AG04449 (cell line): ENCODE measurements around the gene PTGIS.

Experiments
- CTCF ChIA-PET: fragments of 350-600 bp; formaldehyde crosslinking; extraction: SDS; loops from one replicate; lab custom pipeline; 2021; ENCODE audit warnings: antibody characterized with exemption; lab: Yijun Ruan, JAX
- POLR2A ChIA-PET: fragments of 400-600, 350-600 bp; formaldehyde crosslinking; extraction: SDS; loops from one replicate; lab custom pipeline; 2020; ENCODE audit warnings: antibody characterized with exemption, inconsistent platforms; lab: Yijun Ruan, JAX
- DNase-seq: peaks from one replicate; pipeline ENCODE4 v3.0.0-alpha.2; 2010; ENCODE audit warnings: low read depth, low spot score
- H3K4me3 ChIP-seq: 2 replicates; pipeline ENCODE4 v1.5.1; 2011; ENCODE audit warnings: low read depth, mild to moderate bottlenecking, control low read depth, low read length
- TF ChIP-seq, protein P1 (sequence below): IDR thresholded peaks from one replicate; pipeline ENCODE4 v1.5.1; 2011; ENCODE audit warnings: mild to moderate bottlenecking, moderate library complexity, low read length, control low read depth, inconsistent platforms; ENCODE audit not compliant: insufficient read depth; ENCODE audit errors: missing control alignments

Gene PTGIS

DNA sequence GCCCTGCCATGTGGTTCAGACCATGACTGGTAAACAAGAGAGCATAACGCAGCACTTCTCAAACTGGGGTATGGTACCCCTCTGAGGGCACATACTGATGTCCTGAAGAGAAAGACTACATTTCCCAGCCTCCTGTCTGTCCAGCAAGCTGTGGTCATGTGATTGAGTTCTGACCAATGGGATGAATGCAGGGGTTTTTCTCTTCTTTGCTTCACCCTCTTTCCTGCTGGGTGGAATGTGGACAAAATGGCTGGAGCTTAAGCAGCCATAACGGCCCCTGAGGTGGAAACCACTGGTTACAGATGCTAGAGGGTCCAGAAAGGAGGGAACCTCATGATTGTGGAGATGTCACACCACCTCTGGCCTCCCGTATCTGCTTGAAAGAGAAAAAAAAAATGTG is 66.0 kb downstream of the PTGIS start:
- POLR2A ChIA-PET, result no interaction called here
- no peak for DNase-seq
- CTCF ChIA-PET, result interaction anchor here (1.0 to 16.3 kb wide), 3 partner anchors 18 to 170 kb away, joined by 4 to 132 read pairs (median 6); partner anchors contain the start of gene KCNB1
- TF ChIP-seq, protein P1, sequence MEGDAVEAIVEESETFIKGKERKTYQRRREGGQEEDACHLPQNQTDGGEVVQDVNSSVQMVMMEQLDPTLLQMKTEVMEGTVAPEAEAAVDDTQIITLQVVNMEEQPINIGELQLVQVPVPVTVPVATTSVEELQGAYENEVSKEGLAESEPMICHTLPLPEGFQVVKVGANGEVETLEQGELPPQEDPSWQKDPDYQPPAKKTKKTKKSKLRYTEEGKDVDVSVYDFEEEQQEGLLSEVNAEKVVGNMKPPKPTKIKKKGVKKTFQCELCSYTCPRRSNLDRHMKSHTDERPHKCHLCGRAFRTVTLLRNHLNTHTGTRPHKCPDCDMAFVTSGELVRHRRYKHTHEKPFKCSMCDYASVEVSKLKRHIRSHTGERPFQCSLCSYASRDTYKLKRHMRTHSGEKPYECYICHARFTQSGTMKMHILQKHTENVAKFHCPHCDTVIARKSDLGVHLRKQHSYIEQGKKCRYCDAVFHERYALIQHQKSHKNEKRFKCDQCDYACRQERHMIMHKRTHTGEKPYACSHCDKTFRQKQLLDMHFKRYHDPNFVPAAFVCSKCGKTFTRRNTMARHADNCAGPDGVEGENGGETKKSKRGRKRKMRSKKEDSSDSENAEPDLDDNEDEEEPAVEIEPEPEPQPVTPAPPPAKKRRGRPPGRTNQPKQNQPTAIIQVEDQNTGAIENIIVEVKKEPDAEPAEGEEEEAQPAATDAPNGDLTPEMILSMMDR, result no peak
- H3K4me3 ChIP-seq, result no peak overlapping the region

DNA sequence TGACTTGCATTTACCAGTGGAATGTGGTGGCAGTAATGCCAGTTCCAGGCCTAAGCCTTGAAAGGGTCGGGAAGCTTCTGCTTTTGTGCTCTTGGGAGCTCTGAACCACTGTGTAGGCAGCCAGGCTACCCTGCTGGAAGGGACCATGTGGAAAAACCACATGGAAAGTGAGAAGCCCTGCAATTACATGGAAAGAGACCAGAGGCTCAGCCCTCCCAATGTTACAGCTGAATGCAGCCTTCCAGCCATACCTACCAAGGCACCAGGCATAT is 70.6 kb downstream of the PTGIS start:
- TF ChIP-seq, protein P1, result no peak
- ChIA-PET CTCF (interaction anchor here (1.6 to 16.3 kb wide), 4 partner anchors 8 to 163 kb away, joined by 6 to 132 read pairs (median 24); partner anchors contain the start of gene KCNB1), POLR2A (no interaction called here)
- DNase-seq, result no peak
- no peak overlapping the region for H3K4me3 ChIP-seq

DNA sequence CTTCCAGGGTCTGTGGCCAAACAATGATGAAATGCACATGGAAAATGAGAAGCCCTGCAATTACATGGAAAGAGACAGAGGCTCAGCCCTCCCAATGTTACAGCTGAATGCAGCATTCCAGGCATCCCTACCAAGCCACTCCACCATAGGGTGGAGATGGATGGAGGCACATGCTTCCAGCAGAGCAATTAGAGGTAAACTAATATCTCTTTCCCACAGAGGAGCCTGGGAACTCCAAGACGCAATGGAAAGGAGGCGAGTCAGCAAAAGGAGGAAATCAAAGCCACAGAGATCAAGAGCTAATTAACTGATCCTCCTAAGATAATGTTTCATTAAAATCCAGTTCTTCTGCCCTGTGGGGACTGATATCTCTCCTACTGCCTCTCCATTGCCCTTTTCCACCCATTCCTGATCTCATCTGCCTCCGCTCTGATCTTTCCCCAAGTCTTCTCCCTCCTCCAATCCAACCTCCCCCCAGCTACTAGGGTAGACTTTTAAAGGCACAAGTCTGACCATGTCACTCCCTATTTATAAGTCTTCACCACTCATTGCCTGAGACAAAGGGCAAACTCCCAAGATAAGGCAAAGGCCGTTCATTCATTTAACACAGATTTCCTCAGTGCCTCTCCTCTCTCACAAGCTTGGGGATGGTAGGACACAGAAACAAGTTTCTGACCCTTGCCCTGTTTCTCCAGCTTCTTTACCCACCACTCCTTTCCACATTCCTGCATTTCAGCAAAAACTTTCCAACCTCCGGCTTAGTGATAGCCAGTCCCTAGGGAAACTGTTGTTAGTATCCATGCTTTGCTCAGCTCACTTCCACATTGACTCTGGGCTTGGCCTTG is 71.2 kb downstream of the PTGIS start:
- ChIA-PET POLR2A (no interaction called here), CTCF (interaction anchor here (1.6 to 16.3 kb wide), 4 partner anchors 8 to 162 kb away, joined by 6 to 132 read pairs (median 24); partner anchors contain the start of gene KCNB1)
- TF ChIP-seq, protein P1, result no peak
- H3K4me3 ChIP-seq, result no peak overlapping the region
- DNase-seq, result no peak

DNA sequence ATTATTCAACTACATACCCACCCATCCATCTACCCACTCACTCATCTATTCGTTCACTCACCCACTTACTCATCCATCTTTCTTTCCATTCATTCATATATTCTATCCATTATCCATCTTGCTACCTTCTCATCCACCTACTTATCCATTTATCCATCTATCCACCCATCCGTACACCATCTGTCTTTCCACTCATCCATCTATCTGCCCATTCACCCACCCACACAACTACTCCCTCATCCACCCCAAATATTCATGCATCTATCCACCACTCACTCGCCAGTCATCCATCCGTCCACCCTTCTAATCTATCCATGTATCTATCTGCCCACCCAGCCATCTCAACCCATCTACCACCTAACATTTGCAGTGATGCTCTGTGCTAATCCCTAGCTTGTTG is 71.9 kb downstream of the PTGIS start:
- ChIA-PET POLR2A (no interaction called here), CTCF (interaction anchor here (1.6 to 16.3 kb wide), 3 partner anchors 9 to 12 kb away, joined by 6 to 132 read pairs (median 39); partner anchors contain the start of gene KCNB1)
- TF ChIP-seq, protein P1, result no peak
- no peak overlapping the region for H3K4me3 ChIP-seq
- DNase-seq, result no peak

DNA sequence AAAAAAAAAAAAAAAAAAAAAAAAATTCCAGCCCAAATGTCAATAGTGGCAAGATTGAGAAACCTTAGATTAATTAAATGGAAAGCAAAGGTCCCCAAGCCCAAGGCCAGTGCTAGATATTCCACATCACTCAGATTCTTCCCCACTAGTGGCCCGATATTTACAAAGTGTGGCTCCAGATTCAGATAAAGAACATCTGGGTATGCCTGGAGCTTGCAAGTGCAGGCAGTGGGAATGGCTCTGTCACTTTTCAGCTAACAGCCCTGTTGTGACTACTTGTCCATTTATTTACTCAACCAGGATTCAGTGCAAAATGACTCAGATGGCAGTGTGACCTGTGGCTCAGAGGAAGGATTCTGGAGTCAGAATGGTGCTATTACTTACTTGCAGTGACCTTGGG is 77.2 kb downstream of the PTGIS start:
- TF ChIP-seq, protein P1, result no peak
- no peak overlapping the region for H3K4me3 ChIP-seq
- DNase-seq, result no peak
- ChIA-PET CTCF (interaction anchor here (1.3 kb wide), 1 partner anchor 11 kb away, joined by 3 read pairs; no protein-coding TSS in a partner anchor), POLR2A (no interaction called here)

DNA sequence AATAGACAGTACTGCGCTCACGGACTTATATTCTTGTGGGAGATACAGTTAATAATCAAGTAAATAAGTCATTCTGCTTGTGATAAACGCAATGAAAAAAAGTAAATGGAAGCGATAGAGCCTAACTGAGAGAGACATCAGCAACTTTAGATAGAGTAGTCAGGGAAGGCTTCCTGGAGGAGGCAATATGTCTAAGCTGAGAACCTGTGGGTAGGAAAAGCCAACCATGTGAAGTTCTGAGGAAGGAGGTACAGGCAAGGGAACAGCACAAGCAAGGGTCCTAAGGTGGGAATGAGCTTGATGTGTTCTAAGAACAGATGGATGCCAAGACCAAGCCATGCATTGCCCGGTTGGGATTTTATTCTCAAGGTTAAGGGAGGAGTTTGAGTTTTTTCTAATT is 78.2 kb downstream of the PTGIS start:
- no peak for DNase-seq
- CTCF ChIA-PET, result interaction anchor here (0.8 to 1.9 kb wide), 4 partner anchors 41 to 157 kb away, joined by 3 to 10 read pairs (median 6); no protein-coding TSS in a partner anchor
- no peak overlapping the region for H3K4me3 ChIP-seq
- TF ChIP-seq, protein P1, result no peak
- POLR2A ChIA-PET, result no interaction called here
